ENCODE data around the gene ZFP62.
A peak's percentile ranks its signal among the peaks of the same experiment; 100 is the strongest.

Gene ZFP62

GRCh38 chr5:180817893-180818674, 43.0 kb downstream of the ZFP62 start:
- no peak for FAIRE-seq
- no peak for TF ChIP-seq POLR2A (IDR thresholded peaks at IDR 0.05; ENCODE audit: low read depth, low read length)
- DNase-seq (ENCODE audit: insufficient read length, low spot score): no peak

- DNase-seq (ENCODE audit: insufficient read length, low spot score) (no peak), FAIRE-seq (no peak)
- no peak for TF ChIP-seq POLR2A (IDR thresholded peaks at IDR 0.05; ENCODE audit: low read depth, low read length)
Measured at GRCh38 chr5:180816608-180817534, 44.2 kb downstream of the ZFP62 start.

- FAIRE-seq (no peak), DNase-seq (ENCODE audit: insufficient read length, low spot score) (no peak)
- no peak for TF ChIP-seq POLR2A (IDR thresholded peaks at IDR 0.05; ENCODE audit: low read depth, low read length)
Measured at GRCh38 chr5:180815293-180815917, 45.7 kb downstream of the ZFP62 start.

- TF ChIP-seq POLR2A (IDR thresholded peaks at IDR 0.05; ENCODE audit: low read depth, low read length): no peak
- FAIRE-seq (no peak), DNase-seq (ENCODE audit: insufficient read length, low spot score) (no peak)
Measured at GRCh38 chr5:180813420-180813819, 47.7 kb downstream of the ZFP62 start.

- DNase-seq (ENCODE audit: insufficient read length, low spot score) (no peak), FAIRE-seq (no peak)
- TF ChIP-seq POLR2A (IDR thresholded peaks at IDR 0.05; ENCODE audit: low read depth, low read length): no peak
Measured at GRCh38 chr5:180811623-180812124, 49.4 kb downstream of the ZFP62 start.

GRCh38 chr5:180810959-180811622, 50.0 kb downstream of the ZFP62 start:
- no peak for TF ChIP-seq POLR2A (IDR thresholded peaks at IDR 0.05; ENCODE audit: low read depth, low read length)
- FAIRE-seq: no peak
- DNase-seq (ENCODE audit: insufficient read length, low spot score): no peak

- FAIRE-seq: no peak
Measured at GRCh38 chr5:180810210-180810958, 50.7 kb downstream of the ZFP62 start.

GRCh38 chr5:180809403-180810209, 51.5 kb downstream of the ZFP62 start:
- FAIRE-seq (no peak), DNase-seq (ENCODE audit: insufficient read length, low spot score) (peak; percentile 79)
- no peak for TF ChIP-seq POLR2A (IDR thresholded peaks at IDR 0.05; ENCODE audit: low read depth, low read length)

More at GRCh38 chr5:180810210-180810958, 50.7 kb downstream of the ZFP62 start:
- peak; percentile 54 for TF ChIP-seq POLR2A (IDR thresholded peaks at IDR 0.05; ENCODE audit: low read depth, low read length)
- DNase-seq (ENCODE audit: insufficient read length, low spot score): peak; percentile 79

- TF ChIP-seq POLR2A (IDR thresholded peaks at IDR 0.05; ENCODE audit: low read depth, low read length): no peak
- DNase-seq (ENCODE audit: insufficient read length, low spot score) (no peak), FAIRE-seq (no peak)
Measured at GRCh38 chr5:180808461-180809000, 52.5 kb downstream of the ZFP62 start.

GRCh38 chr5:180807654-180808414, 53.2 kb downstream of the ZFP62 start:
- no peak for FAIRE-seq
- DNase-seq (ENCODE audit: insufficient read length, low spot score): no peak
- no peak for TF ChIP-seq POLR2A (IDR thresholded peaks at IDR 0.05; ENCODE audit: low read depth, low read length)

GRCh38 chr5:180807046-180807445, 54.0 kb downstream of the ZFP62 start:
- FAIRE-seq (no peak), DNase-seq (ENCODE audit: insufficient read length, low spot score) (no peak)
- no peak for TF ChIP-seq POLR2A (IDR thresholded peaks at IDR 0.05; ENCODE audit: low read depth, low read length)
